HepG2 (cell line): ENCODE data around the gene PYGL. TPM values are rescaled to one million over a fixed set of nuclear protein-coding genes. Genes with fewer than 3 reads are reported as not detected.
A peak's percentile ranks its signal among the peaks of the same experiment; 100 is the strongest.

ENCODE experiments used
- ARID5B ChIP-seq: IDR thresholded peaks from 2 replicates; pipeline ENCODE4 v1.4.0; 2020; ENCODE audit warnings: mild to moderate bottlenecking, missing genetic modification reagents
- ELF3 ChIP-seq: IDR thresholded peaks from 2 replicates; pipeline ENCODE4 v1.6.1; 2016; ENCODE audit warnings: missing genetic modification reagents, missing compliant biosample characterization
- MLLT10 ChIP-seq: sonication (generic); formaldehyde crosslinking; IDR thresholded peaks from 2 replicates; pipeline ENCODE4 v1.4.0; 2020; ENCODE audit warnings: missing genetic modification reagents
- MTF2 ChIP-seq: sonication (generic); formaldehyde crosslinking; IDR thresholded peaks from 2 replicates; pipeline ENCODE4 v1.5.0; 2020; ENCODE audit warnings: missing genetic modification reagents, borderline replicate concordance
- NAIF1 ChIP-seq: sonication (generic); formaldehyde crosslinking; IDR thresholded peaks from 2 replicates; pipeline ENCODE4 v1.5.0; 2020; ENCODE audit warnings: mild to moderate bottlenecking, missing genetic modification reagents, borderline replicate concordance
- PHF8 ChIP-seq: sonication (generic); formaldehyde crosslinking; IDR thresholded peaks from 2 replicates; pipeline ENCODE4 v1.5.0; 2020; ENCODE audit warnings: missing genetic modification reagents
- SOX13 ChIP-seq, 3 experiments: fragments of 450-650 bp in 1 of 3; sonication (generic) in 1 of 3; formaldehyde crosslinking in 1 of 3; IDR thresholded peaks in 2 of 3; conservative IDR thresholded peaks in 1 of 3; 2 replicates each; pipeline versions ENCODE4 v1.5.0 to v1.6.1; 2016 to 2020; ENCODE audit warnings: antibody characterized with exemption in 1 of 3, mild to moderate bottlenecking in 1 of 3, missing compliant biosample characterization in 1 of 3, missing genetic modification reagents in 1 of 3, moderate library complexity in 1 of 3
- TGIF2 ChIP-seq: IDR thresholded peaks from 2 replicates; pipeline ENCODE4 v1.6.1; 2016; ENCODE audit warnings: control low read depth, missing compliant biosample characterization
- THRA ChIP-seq: sonication (generic); formaldehyde crosslinking; IDR thresholded peaks from 2 replicates; pipeline ENCODE4 v1.4.0; 2020; ENCODE audit warnings: missing genetic modification reagents, borderline replicate concordance
- ZNF512B ChIP-seq: sonication (generic); formaldehyde crosslinking; IDR thresholded peaks from 2 replicates; pipeline ENCODE4 v1.5.1; 2020; ENCODE audit warnings: missing genetic modification reagents, mild to moderate bottlenecking, borderline replicate concordance
- ZNF691 ChIP-seq: sonication (generic); formaldehyde crosslinking; IDR thresholded peaks from 2 replicates; pipeline ENCODE4 v1.4.0; 2020; ENCODE audit warnings: missing genetic modification reagents, low read depth, mild to moderate bottlenecking, borderline replicate concordance
- ZNF703 ChIP-seq: sonication (generic); formaldehyde crosslinking; IDR thresholded peaks from 2 replicates; pipeline ENCODE4 v1.5.1; 2020; ENCODE audit warnings: missing genetic modification reagents, mild to moderate bottlenecking, moderate library complexity, borderline replicate concordance
- ZNF773 ChIP-seq: sonication (generic); formaldehyde crosslinking; IDR thresholded peaks from 2 replicates; pipeline ENCODE4 v1.4.0; 2020; ENCODE audit warnings: missing genetic modification reagents, borderline replicate concordance
- ZNF800 ChIP-seq: sonication (generic); formaldehyde crosslinking; IDR thresholded peaks from 2 replicates; pipeline ENCODE4 v1.4.0; 2020; ENCODE audit warnings: missing genetic modification reagents
- ZNF83 ChIP-seq: sonication (generic); formaldehyde crosslinking; IDR thresholded peaks from 2 replicates; pipeline ENCODE4 v1.4.0; 2020; ENCODE audit warnings: missing genetic modification reagents, mild to moderate bottlenecking, borderline replicate concordance
- polyA plus RNA-seq, 8 experiments: library from polyadenylated mRNA; depleted of rRNA in 3 of 8; stranded (reverse) in 7 of 8; unstranded in 1 of 8; fragments of >200 nt; fragmentation: Illumina TruSeq in 4 of 8; extraction: Trizol in 4 of 8; gene quantifications; 2 replicates each; pipeline versions ENCODE4 v1.2.1 to v1.2.3, GENCODE V29; 2011 to 2016; ENCODE audit warnings: low read depth in 4 of 8, missing spikeins in 1 of 8, mixed read lengths in 1 of 8; ENCODE audit not compliant: insufficient read depth in 1 of 8
- total RNA-seq, 5 experiments: library from RNA; depleted of rRNA; stranded (reverse); fragments of >200 nt; fragmentation: Illumina TruSeq; extraction: Trizol; gene quantifications; 2 replicates each; pipeline ENCODE4 v1.2.3, GENCODE V29; 2016; ENCODE audit warnings: low read depth in 1 of 5

PYGL gene
- total and polyA plus RNA-seq, 2 of the 13 experiments (the other 11 are each of a cell fraction or from before 2014, with no cell fraction given): 98.4 to 110 TPM

- TF ChIP-seq ZNF800 (CRISPR knock-in tag): no peak
- no peak for TF ChIP-seq ZNF691 (CRISPR knock-in tag)
- no peak for TF ChIP-seq MTF2 (CRISPR knock-in tag)
- no peak for TF ChIP-seq ZNF83
- TF ChIP-seq ZNF512B (CRISPR knock-in tag): no peak
- TF ChIP-seq NAIF1: peak; percentile 59
- TF ChIP-seq TGIF2 (CRISPR knock-in tag): no peak
- TF ChIP-seq SOX13 (IDR thresholded peaks at IDR 0.05): no peak
- TF ChIP-seq SOX13 (CRISPR knock-in tag; conservative IDR thresholded peaks at IDR 0.05 in 1 of 2, IDR thresholded peaks at IDR 0.05 in 1 of 2): peak in 1 of 2 experiments; percentile 43; a peak in 1 of 4 replicates
- no peak for TF ChIP-seq ZNF773 (CRISPR knock-in tag)
- no peak for TF ChIP-seq MLLT10 (CRISPR knock-in tag)
- peak; percentile 48; the same call in 1 of the 2 replicates for TF ChIP-seq ARID5B (CRISPR knock-in tag)
- no peak for TF ChIP-seq ZNF703 (CRISPR knock-in tag)
- 0 out of 2 replicates have a peak, but pooled peaks have one; percentile 35 for TF ChIP-seq THRA (CRISPR knock-in tag)
- peak; percentile 33 for TF ChIP-seq PHF8 (CRISPR knock-in tag)
- TF ChIP-seq ELF3 (CRISPR knock-in tag): no peak
These were observed 881 bp downstream of the PYGL start (continued) for GRCh38 chr14:50943261-50943942.
